SK-N-SH (cell line): ENCODE measurements around the gene GPR183. TPM values are rescaled to one million over a fixed set of nuclear protein-coding genes. Genes with fewer than 3 reads are reported as not detected.

Experiments
- CTCF ChIA-PET: fragments of 300-600, 350-600 bp; formaldehyde crosslinking; extraction: SDS; loops from one replicate; lab custom pipeline; 2021; lab: Yijun Ruan, JAX
- POLR2A ChIA-PET: fragments of 350-600 bp; sonication (Branson Sonifier 250); formaldehyde crosslinking; extraction: SDS; loops from one replicate; lab custom pipeline; 2020; ENCODE audit warnings: antibody characterized with exemption, inconsistent platforms; lab: Yijun Ruan, JAX
- DNase-seq: peaks from one replicate; pipeline ENCODE4 v3.0.0; 2012
- H2AFZ ChIP-seq: fragments of 200-600 bp; sonication (generic); 2 replicates; pipeline ENCODE4 v1.8.1; 2016; ENCODE audit warnings: antibody characterized with exemption, mild to moderate bottlenecking, low read depth
- H3F3A ChIP-seq: fragments of 200-600 bp; sonication (generic); replicated peaks from 2 replicates; pipeline ENCODE3; 2016; ENCODE audit warnings: antibody characterized with exemption, mild to moderate bottlenecking; ENCODE audit not compliant: insufficient read depth
- H3K27ac ChIP-seq, 2 experiments: fragments of 200-500 bp in 1 of 2; fragments of 200-600 bp in 1 of 2; sonication (Bioruptor generic) in 1 of 2; sonication (generic), shearing (Covaris generic) in 1 of 2; 2 replicates each; pipeline versions ENCODE4 v1.5.1 to v1.6.1; 2014 to 2016; ENCODE audit warnings: low read depth in 2 of 2, inconsistent platforms in 1 of 2, low read length in 1 of 2, mild to moderate bottlenecking in 1 of 2, mixed read lengths in 1 of 2
- H3K27me3 ChIP-seq: fragments of 200-600 bp; sonication (generic), shearing (Covaris generic); 2 replicates; pipeline ENCODE4 v1.6.1; 2016; ENCODE audit warnings: mixed run types; ENCODE audit not compliant: insufficient read depth
- H3K36me3 ChIP-seq, 2 experiments: fragments of 200-500 bp in 1 of 2; fragments of 200-600 bp in 1 of 2; sonication (Bioruptor generic) in 1 of 2; sonication (generic) in 1 of 2; replicated peaks in 1 of 2; 2 replicates each; pipeline versions ENCODE3 to v1.5.1; 2014 to 2016; ENCODE audit warnings: low read length in 1 of 2, mild to moderate bottlenecking in 1 of 2; ENCODE audit not compliant: insufficient read depth in 2 of 2, control insufficient read depth in 1 of 2
- H3K4me1 ChIP-seq, 2 experiments: fragments of 200-500 bp in 1 of 2; fragments of 200-600 bp in 1 of 2; sonication (Bioruptor generic) in 1 of 2; sonication (generic), shearing (Covaris generic) in 1 of 2; 2 replicates each; pipeline versions ENCODE4 v1.5.1 to v1.6.1; 2014 to 2016; ENCODE audit warnings: low read depth in 1 of 2, low read length in 1 of 2, mixed run types in 1 of 2; ENCODE audit not compliant: insufficient read depth in 2 of 2, control insufficient read depth in 1 of 2
- H3K4me2 ChIP-seq: fragments of 200-600 bp; sonication (generic), shearing (Covaris generic); 2 replicates; pipeline ENCODE4 v1.6.1; 2017; ENCODE audit warnings: mixed run types
- H3K4me3 ChIP-seq, 2 experiments: fragments of 200-500 bp in 1 of 2; fragments of 200-600 bp in 1 of 2; sonication (Bioruptor generic) in 1 of 2; sonication (generic), shearing (Covaris generic) in 1 of 2; 2 replicates each; pipeline versions ENCODE4 v1.5.1 to v1.8.1; 2014 to 2016; ENCODE audit warnings: low read depth in 2 of 2, inconsistent platforms in 1 of 2, low read length in 1 of 2, mild to moderate bottlenecking in 1 of 2, mixed read lengths in 1 of 2, moderate library complexity in 1 of 2
- H3K79me2 ChIP-seq: fragments of 200-600 bp; sonication (generic); 2 replicates; pipeline ENCODE4 v1.8.1; 2017; ENCODE audit warnings: mild to moderate bottlenecking; ENCODE audit not compliant: insufficient read depth
- H3K9ac ChIP-seq: fragments of 200-600 bp; sonication (generic); 2 replicates; pipeline ENCODE4 v1.6.1; 2017; ENCODE audit warnings: mixed run types
- H3K9me2 ChIP-seq: fragments of 200-600 bp; sonication (generic); 2 replicates; pipeline ENCODE4 v1.6.1; 2017; ENCODE audit warnings: mixed run types
- H3K9me3 ChIP-seq: fragments of 200-600 bp; sonication (generic); 2 replicates; pipeline ENCODE4 v1.6.1; 2017; ENCODE audit warnings: mixed run types, mild to moderate bottlenecking, moderate library complexity
- H4K20me1 ChIP-seq: fragments of 200-600 bp; sonication (generic); 2 replicates; pipeline ENCODE4 v1.6.1; 2017; ENCODE audit warnings: mild to moderate bottlenecking, mixed run types; ENCODE audit not compliant: insufficient read depth
- CHD2 ChIP-seq: fragments of 150-350 bp; IDR thresholded peaks from 2 replicates; pipeline ENCODE4 v1.6.1; 2018; ENCODE audit warnings: low read length; ENCODE audit not compliant: partially characterized antibody
- ELF1 ChIP-seq: IDR thresholded peaks from 2 replicates; pipeline ENCODE4 v1.4.0; 2012
- EP300 ChIP-seq, 2 experiments: IDR thresholded peaks; 2 replicates each; pipeline versions ENCODE4 v1.4.0 to v1.6.1; 2012; ENCODE audit warnings: borderline replicate concordance in 1 of 2, low read depth in 1 of 2, low read length in 1 of 2
- EZH2phosphoT487 ChIP-seq: fragments of 200-600 bp; sonication (generic); IDR thresholded peaks from 2 replicates; pipeline ENCODE4 v1.6.1; 2017; ENCODE audit warnings: low read depth, mixed run types, mild to moderate bottlenecking, antibody characterized with exemption, moderate library complexity, borderline replicate concordance
- FOSL2 ChIP-seq: IDR thresholded peaks from 2 replicates; pipeline ENCODE4 v1.4.0; 2012; ENCODE audit warnings: low read depth, mild to moderate bottlenecking, moderate library complexity, borderline replicate concordance
- FOXJ3 ChIP-seq: sonication (generic); formaldehyde crosslinking; IDR thresholded peaks from 2 replicates; pipeline ENCODE4 v1.5.1; 2020; ENCODE audit warnings: mild to moderate bottlenecking, missing genetic modification reagents
- FOXM1 ChIP-seq: IDR thresholded peaks from 2 replicates; pipeline ENCODE4 v1.4.0; 2012; ENCODE audit warnings: low read depth, mild to moderate bottlenecking
- GABPA ChIP-seq: IDR thresholded peaks from 2 replicates; pipeline ENCODE4 v1.4.0; 2012; ENCODE audit warnings: low read depth, mild to moderate bottlenecking
- NFIC ChIP-seq: IDR thresholded peaks from 2 replicates; pipeline ENCODE4 v1.4.0; 2012; ENCODE audit warnings: borderline replicate concordance
- RAD21 ChIP-seq: IDR thresholded peaks from 2 replicates; pipeline ENCODE4 v1.6.1; 2012; ENCODE audit warnings: mild to moderate bottlenecking, low read length
- RCOR1 ChIP-seq: fragments of 150-350 bp; IDR thresholded peaks from 2 replicates; pipeline ENCODE4 v1.6.1; 2017; ENCODE audit warnings: antibody characterized with exemption, low read length
- RFX5 ChIP-seq: IDR thresholded peaks from 2 replicates; pipeline ENCODE4 v1.6.1; 2012; ENCODE audit warnings: mild to moderate bottlenecking, improper control_type of control experiment, low read length
- SIN3A ChIP-seq: IDR thresholded peaks from 2 replicates; pipeline ENCODE4 v1.6.1; 2012; ENCODE audit warnings: low read depth, mild to moderate bottlenecking, low read length, moderate library complexity, borderline replicate concordance
- TAF1 ChIP-seq: IDR thresholded peaks from 2 replicates; pipeline ENCODE4 v1.6.1; 2012; ENCODE audit warnings: low read depth, mild to moderate bottlenecking, low read length, moderate library complexity, borderline replicate concordance
- TCF12 ChIP-seq: IDR thresholded peaks from 2 replicates; pipeline ENCODE4 v1.4.0; 2012
- TEAD4 ChIP-seq: IDR thresholded peaks from 2 replicates; pipeline ENCODE4 v1.4.0; 2012; ENCODE audit warnings: mild to moderate bottlenecking, borderline replicate concordance; ENCODE audit not compliant: insufficient read depth
- YY1 ChIP-seq: IDR thresholded peaks from 2 replicates; pipeline ENCODE4 v1.4.0; 2012; ENCODE audit warnings: low read depth, mild to moderate bottlenecking
- WGBS: methylation state at CpG from one replicate; pipeline ENCODE4 v1.1.6; 2017; ENCODE audit warnings: low lambda C conversion rate; 5-methylcytosine and 5-hydroxymethylcytosine counted together
- polyA plus RNA-seq, 3 experiments: library from polyadenylated mRNA; depleted of rRNA; stranded (reverse); fragments of >200 nt; gene quantifications; 2 replicates each; pipeline ENCODE4 v1.2.3, GENCODE V29; 2012
- TF ChIP-seq, protein P1 (sequence below): fragments of 200-600 bp; sonication (generic); IDR thresholded peaks from 2 replicates; pipeline ENCODE4 v1.6.1; 2017; ENCODE audit warnings: antibody characterized with exemption, mild to moderate bottlenecking, moderate library complexity
- TF ChIP-seq, protein P2 (sequence below): IDR thresholded peaks from 2 replicates; pipeline ENCODE4 v1.4.0; 2012; ENCODE audit warnings: low read depth, borderline replicate concordance
- TF ChIP-seq, protein P3 (sequence below): fragments of 150-350 bp; IDR thresholded peaks from 2 replicates; pipeline ENCODE4 v1.6.1; 2016; ENCODE audit warnings: mild to moderate bottlenecking, low read depth, low read length
- TF ChIP-seq, protein P4 (sequence below): IDR thresholded peaks from 2 replicates; pipeline ENCODE4 v1.4.0; 2012; ENCODE audit warnings: low read depth
- TF ChIP-seq, protein P5 (sequence below): IDR thresholded peaks from 2 replicates; pipeline ENCODE4; 2012

The GPR183 gene
- polyA plus RNA-seq, 1 of the 3 experiments (the other 2 are of a cell fraction): 0.07 TPM

- no peak for DNase-seq
- peaks cover 0 to 2% of the 10 kb centered on the region in 2 experiments; a peak in 3 of 4 replicates for H3K4me1 ChIP-seq
- no peak overlapping the region for H3K9ac ChIP-seq
- no peaks in the 10 kb centered on the region for H3K9me3 ChIP-seq
- no peak for TF ChIP-seq RAD21
- TF ChIP-seq, protein P1, sequence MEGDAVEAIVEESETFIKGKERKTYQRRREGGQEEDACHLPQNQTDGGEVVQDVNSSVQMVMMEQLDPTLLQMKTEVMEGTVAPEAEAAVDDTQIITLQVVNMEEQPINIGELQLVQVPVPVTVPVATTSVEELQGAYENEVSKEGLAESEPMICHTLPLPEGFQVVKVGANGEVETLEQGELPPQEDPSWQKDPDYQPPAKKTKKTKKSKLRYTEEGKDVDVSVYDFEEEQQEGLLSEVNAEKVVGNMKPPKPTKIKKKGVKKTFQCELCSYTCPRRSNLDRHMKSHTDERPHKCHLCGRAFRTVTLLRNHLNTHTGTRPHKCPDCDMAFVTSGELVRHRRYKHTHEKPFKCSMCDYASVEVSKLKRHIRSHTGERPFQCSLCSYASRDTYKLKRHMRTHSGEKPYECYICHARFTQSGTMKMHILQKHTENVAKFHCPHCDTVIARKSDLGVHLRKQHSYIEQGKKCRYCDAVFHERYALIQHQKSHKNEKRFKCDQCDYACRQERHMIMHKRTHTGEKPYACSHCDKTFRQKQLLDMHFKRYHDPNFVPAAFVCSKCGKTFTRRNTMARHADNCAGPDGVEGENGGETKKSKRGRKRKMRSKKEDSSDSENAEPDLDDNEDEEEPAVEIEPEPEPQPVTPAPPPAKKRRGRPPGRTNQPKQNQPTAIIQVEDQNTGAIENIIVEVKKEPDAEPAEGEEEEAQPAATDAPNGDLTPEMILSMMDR: no peak
- TF ChIP-seq EZH2phosphoT487: no peak
- no peak for TF ChIP-seq RFX5
- no peak for TF ChIP-seq FOXM1
- no peak for TF ChIP-seq YY1
- TF ChIP-seq CHD2: no peak
- no peak for TF ChIP-seq SIN3A
- no peak for TF ChIP-seq ELF1
- no peak for TF ChIP-seq TAF1
- H3K27me3 ChIP-seq: no peaks in the 10 kb centered on the region
- H3F3A ChIP-seq: no peaks in the 10 kb centered on the region
- no peak overlapping the region for H3K4me3 ChIP-seq
- no peaks in the 10 kb centered on the region for H3K9me2 ChIP-seq
- no peak overlapping the region for H3K4me2 ChIP-seq
- ChIA-PET POLR2A (no interaction called here), CTCF (interaction anchor here (1.0 to 3.6 kb wide), 9 partner anchors 8 to 181 kb away, joined by 3 to 18 read pairs (median 9); partner anchors contain the start of gene UBAC2)
- 97% methylated on average over 3 of the region's 3 CpGs for WGBS
- no peaks in the 10 kb centered on the region for H4K20me1 ChIP-seq
- peaks cover 31 to 41% of the 10 kb centered on the region in 2 experiments for H3K36me3 ChIP-seq
- H3K27ac ChIP-seq: no peak overlapping the region
- no peaks in the 10 kb centered on the region for H3K79me2 ChIP-seq
- no peak overlapping the region for H2AFZ ChIP-seq
These were observed 50.5 kb downstream of the GPR183 start for GRCh38 chr13:99256709-99257108.

DNA sequence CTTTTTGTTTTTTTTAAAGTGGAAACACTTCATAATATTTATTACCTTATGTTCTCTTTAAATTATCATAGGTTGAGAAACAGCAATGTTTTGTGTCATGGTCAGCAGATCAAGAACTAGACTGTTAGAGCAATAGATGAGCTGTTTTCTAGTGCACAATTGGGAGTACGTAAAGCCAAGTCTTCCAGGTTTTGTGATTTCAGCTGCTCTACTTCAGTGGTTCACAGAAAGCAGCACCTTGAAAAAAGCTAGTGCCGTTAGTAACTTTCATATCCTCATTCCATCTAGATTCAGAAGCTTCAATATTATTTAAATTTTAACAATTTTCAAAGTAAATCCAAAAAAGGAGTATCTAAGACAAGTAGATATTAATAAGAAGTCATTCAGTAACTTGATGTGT lies 50.9 kb downstream of the GPR183 start:
- H3K79me2 ChIP-seq: no peaks in the 10 kb centered on the region
- no peaks in the 10 kb centered on the region for H3K9me3 ChIP-seq
- H3K27me3 ChIP-seq: no peaks in the 10 kb centered on the region
- no peaks in the 10 kb centered on the region for H3F3A ChIP-seq
- no peak overlapping the region for H3K9ac ChIP-seq
- H3K27ac ChIP-seq: no peak overlapping the region
- H3K36me3 ChIP-seq: peaks cover 28 to 41% of the 10 kb centered on the region in 2 experiments
- H3K4me3 ChIP-seq: no peak overlapping the region
- H4K20me1 ChIP-seq: no peaks in the 10 kb centered on the region
- DNase-seq: no peak
- CTCF ChIA-PET: interaction anchor here (1.0 to 3.6 kb wide), 8 partner anchors 9 to 181 kb away, joined by 3 to 18 read pairs (median 7); partner anchors contain the start of gene UBAC2
- H3K4me1 ChIP-seq: peaks cover 0 to 2% of the 10 kb centered on the region in 2 experiments; a peak in 3 of 4 replicates
- POLR2A ChIA-PET: no interaction called here
- 96% methylated on average over 2 of the region's 2 CpGs for WGBS
- no peak overlapping the region for H3K4me2 ChIP-seq
- no peaks in the 10 kb centered on the region for H3K9me2 ChIP-seq
- H2AFZ ChIP-seq: no peak overlapping the region
- TF ChIP-seq EZH2phosphoT487 (no peak), TCF12 (no peak), GABPA (no peak), EP300 (IDR thresholded peaks at IDR 0.05; ENCODE audit: borderline replicate concordance in 1 of 2, low read depth in 1 of 2, low read length in 1 of 2) (no peak), NFIC (no peak), YY1 (no peak), FOSL2 (no peak), FOXJ3 (CRISPR knock-in tag) (no peak), ELF1 (no peak), RCOR1 (no peak), TEAD4 (no peak), RFX5 (no peak)
- TF ChIP-seq, protein P2, sequence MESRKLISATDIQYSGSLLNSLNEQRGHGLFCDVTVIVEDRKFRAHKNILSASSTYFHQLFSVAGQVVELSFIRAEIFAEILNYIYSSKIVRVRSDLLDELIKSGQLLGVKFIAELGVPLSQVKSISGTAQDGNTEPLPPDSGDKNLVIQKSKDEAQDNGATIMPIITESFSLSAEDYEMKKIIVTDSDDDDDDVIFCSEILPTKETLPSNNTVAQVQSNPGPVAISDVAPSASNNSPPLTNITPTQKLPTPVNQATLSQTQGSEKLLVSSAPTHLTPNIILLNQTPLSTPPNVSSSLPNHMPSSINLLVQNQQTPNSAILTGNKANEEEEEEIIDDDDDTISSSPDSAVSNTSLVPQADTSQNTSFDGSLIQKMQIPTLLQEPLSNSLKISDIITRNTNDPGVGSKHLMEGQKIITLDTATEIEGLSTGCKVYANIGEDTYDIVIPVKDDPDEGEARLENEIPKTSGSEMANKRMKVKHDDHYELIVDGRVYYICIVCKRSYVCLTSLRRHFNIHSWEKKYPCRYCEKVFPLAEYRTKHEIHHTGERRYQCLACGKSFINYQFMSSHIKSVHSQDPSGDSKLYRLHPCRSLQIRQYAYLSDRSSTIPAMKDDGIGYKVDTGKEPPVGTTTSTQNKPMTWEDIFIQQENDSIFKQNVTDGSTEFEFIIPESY: no peak
- TF ChIP-seq, protein P3, sequence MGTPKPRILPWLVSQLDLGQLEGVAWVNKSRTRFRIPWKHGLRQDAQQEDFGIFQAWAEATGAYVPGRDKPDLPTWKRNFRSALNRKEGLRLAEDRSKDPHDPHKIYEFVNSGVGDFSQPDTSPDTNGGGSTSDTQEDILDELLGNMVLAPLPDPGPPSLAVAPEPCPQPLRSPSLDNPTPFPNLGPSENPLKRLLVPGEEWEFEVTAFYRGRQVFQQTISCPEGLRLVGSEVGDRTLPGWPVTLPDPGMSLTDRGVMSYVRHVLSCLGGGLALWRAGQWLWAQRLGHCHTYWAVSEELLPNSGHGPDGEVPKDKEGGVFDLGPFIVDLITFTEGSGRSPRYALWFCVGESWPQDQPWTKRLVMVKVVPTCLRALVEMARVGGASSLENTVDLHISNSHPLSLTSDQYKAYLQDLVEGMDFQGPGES: no peak
- TF ChIP-seq, protein P4, sequence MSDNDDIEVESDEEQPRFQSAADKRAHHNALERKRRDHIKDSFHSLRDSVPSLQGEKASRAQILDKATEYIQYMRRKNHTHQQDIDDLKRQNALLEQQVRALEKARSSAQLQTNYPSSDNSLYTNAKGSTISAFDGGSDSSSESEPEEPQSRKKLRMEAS: no peak
- TF ChIP-seq, protein P5, sequence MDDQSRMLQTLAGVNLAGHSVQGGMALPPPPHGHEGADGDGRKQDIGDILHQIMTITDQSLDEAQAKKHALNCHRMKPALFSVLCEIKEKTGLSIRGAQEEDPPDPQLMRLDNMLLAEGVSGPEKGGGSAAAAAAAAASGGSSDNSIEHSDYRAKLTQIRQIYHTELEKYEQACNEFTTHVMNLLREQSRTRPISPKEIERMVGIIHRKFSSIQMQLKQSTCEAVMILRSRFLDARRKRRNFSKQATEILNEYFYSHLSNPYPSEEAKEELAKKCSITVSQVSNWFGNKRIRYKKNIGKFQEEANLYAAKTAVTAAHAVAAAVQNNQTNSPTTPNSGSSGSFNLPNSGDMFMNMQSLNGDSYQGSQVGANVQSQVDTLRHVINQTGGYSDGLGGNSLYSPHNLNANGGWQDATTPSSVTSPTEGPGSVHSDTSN: no peak
